Smooth muscle cell (in vitro differentiated cells): ENCODE measurements around the gene R3HDM2. TPM values are rescaled to one million over a fixed set of nuclear protein-coding genes. Genes with fewer than 3 reads are reported as not detected.

Experiments
- DNase-seq: peaks from one replicate; lab custom pipeline; 2025; ENCODE audit not compliant: unreplicated experiment; lab: John Stamatoyannopoulos, UW
- H2AFZ ChIP-seq: fragments of 200-600 bp; sonication (generic); 2 replicates; pipeline ENCODE4 v1.6.0; 2016; ENCODE audit warnings: antibody characterized with exemption, low read depth, mild to moderate bottlenecking
- H3F3A ChIP-seq: fragments of 200-600 bp; sonication (generic); 2 replicates; pipeline ENCODE4 v1.6.0; 2017; ENCODE audit warnings: antibody characterized with exemption, low read depth
- H3K27ac ChIP-seq: fragments of 200-600 bp; sonication (generic); 2 replicates; pipeline ENCODE4 v1.5.1; 2016; ENCODE audit warnings: low read depth, mild to moderate bottlenecking
- H3K27me3 ChIP-seq: fragments of 200-600 bp; sonication (generic); 2 replicates; pipeline ENCODE4 v1.6.1; 2016; ENCODE audit warnings: low read depth, mild to moderate bottlenecking
- H3K36me3 ChIP-seq: fragments of 200-600 bp; sonication (generic); 2 replicates; pipeline ENCODE4 v1.5.1; 2016; ENCODE audit warnings: low read depth
- H3K4me1 ChIP-seq: fragments of 200-600 bp; sonication (generic); 2 replicates; pipeline ENCODE4 v1.5.1; 2016; ENCODE audit warnings: low read depth
- H3K4me2 ChIP-seq: fragments of 200-600 bp; sonication (generic); 2 replicates; pipeline ENCODE4 v1.6.0; 2016; ENCODE audit warnings: mild to moderate bottlenecking
- H3K4me3 ChIP-seq: fragments of 200-600 bp; sonication (generic); 2 replicates; pipeline ENCODE4 v1.5.1; 2016; ENCODE audit warnings: mild to moderate bottlenecking
- H3K79me2 ChIP-seq: fragments of 200-600 bp; sonication (generic); 2 replicates; pipeline ENCODE4 v1.6.0; 2016; ENCODE audit warnings: low read depth, mild to moderate bottlenecking
- H3K9ac ChIP-seq: fragments of 200-600 bp; sonication (generic); 2 replicates; pipeline ENCODE4 v1.6.0; 2016; ENCODE audit warnings: low read depth
- H3K9me3 ChIP-seq: fragments of 200-600 bp; sonication (generic); replicated peaks from 2 replicates; pipeline ENCODE4 v1.5.1; 2016; ENCODE audit warnings: low read depth
- H4K20me1 ChIP-seq: fragments of 200-600 bp; sonication (generic); 2 replicates; pipeline ENCODE4 v1.6.0; 2016; ENCODE audit warnings: low read depth
- CTCF ChIP-seq: fragments of 200-600 bp; sonication (generic); IDR thresholded peaks from 2 replicates; pipeline ENCODE4 v1.5.1; 2017; ENCODE audit warnings: borderline replicate concordance, mild to moderate bottlenecking, antibody characterized with exemption; ENCODE audit not compliant: insufficient read depth, poor library complexity, severe bottlenecking
- WGBS: methylation state at CpG from one replicate; pipeline ENCODE4 v1.1.7; 2016; ENCODE audit warnings: low lambda C conversion rate; 5-methylcytosine and 5-hydroxymethylcytosine counted together
- polyA plus RNA-seq: library from polyadenylated mRNA; unstranded; fragments of >200 nt; fragmentation: Nextera tagmentation; extraction: Ambion mirVana; gene quantifications from 2 replicates; pipeline ENCODE4 v1.2.1, GENCODE V29; 2016
- total RNA-seq: library from RNA; depleted of rRNA; stranded (reverse); fragments of >200 nt; gene quantifications from 2 replicates; pipeline ENCODE4 v1.2.3, GENCODE V29; 2014

R3HDM2 gene
- total and polyA plus RNA-seq, 2 experiments from 2014 or later = 12.2 to 16.0 TPM

GRCh38 chr12:57233357-57234232, 197.2 kb downstream of the R3HDM2 start:
- 92% methylated on average over 15 of the region's 15 CpGs for WGBS
- Histone ChIP-seq H3K4me1 (peaks cover 19% of the 10 kb centered on the region), H3K79me2 (peaks cover 13% of the 10 kb centered on the region), H3K27ac (no peak overlapping the region), H3K4me3 (no peak overlapping the region), H3K4me2 (no peak overlapping the region), H3F3A (peaks cover 39% of the 10 kb centered on the region), H4K20me1 (peaks cover 55% of the 10 kb centered on the region), H3K9me3 (no peaks in the 10 kb centered on the region), H2AFZ (no peak overlapping the region), H3K9ac (no peak overlapping the region), H3K27me3 (no peaks in the 10 kb centered on the region), H3K36me3 (no peaks in the 10 kb centered on the region)
- DNase-seq = no peak
- TF ChIP-seq CTCF = no peak

GRCh38 chr12:57232156-57232756, 198.6 kb downstream of the R3HDM2 start:
- H3K27ac ChIP-seq = no peak overlapping the region
- peaks cover 13% of the 10 kb centered on the region for H3K79me2 ChIP-seq
- H3F3A ChIP-seq = peaks cover 35% of the 10 kb centered on the region
- H4K20me1 ChIP-seq = peaks cover 53% of the 10 kb centered on the region
- no peaks in the 10 kb centered on the region for H3K9me3 ChIP-seq
- H3K27me3 ChIP-seq = no peaks in the 10 kb centered on the region
- H3K4me3 ChIP-seq = no peak overlapping the region
- TF ChIP-seq CTCF = no peak
- H3K9ac ChIP-seq = no peak overlapping the region
- WGBS = 96% methylated on average over 19 of the region's 19 CpGs
- H3K4me2 ChIP-seq = no peak overlapping the region
- DNase-seq = no peak
- peaks cover 24% of the 10 kb centered on the region for H3K4me1 ChIP-seq
- no peak overlapping the region for H2AFZ ChIP-seq
- no peaks in the 10 kb centered on the region for H3K36me3 ChIP-seq

GRCh38 chr12:57231276-57232021, 199.4 kb downstream of the R3HDM2 start:
- Histone ChIP-seq H4K20me1 (peaks cover 52% of the 10 kb centered on the region), H3K27ac (no peak overlapping the region), H3K4me2 (peak overlapping the region; percentile 84), H3F3A (peaks cover 28% of the 10 kb centered on the region), H3K4me1 (peaks cover 33% of the 10 kb centered on the region), H3K79me2 (peaks cover 13% of the 10 kb centered on the region), H2AFZ (no peak overlapping the region), H3K36me3 (no peaks in the 10 kb centered on the region), H3K9me3 (no peaks in the 10 kb centered on the region), H3K4me3 (peak overlapping the region; percentile 57), H3K9ac (peak overlapping the region; percentile 93), H3K27me3 (peaks cover 7% of the 10 kb centered on the region)
- WGBS = 95% methylated on average over 12 of the region's 13 CpGs
- DNase-seq = no peak
- TF ChIP-seq CTCF = no peak
